Cerebellar nuclear complex (tissue), 1 donor: ENCODE measurements around the gene STRN3.
"Not testable (repeated sequence)": the region's sequence is repeated elsewhere in the genome, so short reads cannot be mapped to it uniquely, and the experiment has no call there.

Source experiments
- DNase-seq, 2 experiments: peaks; one replicate each; lab custom pipeline; 2025; lab: John Stamatoyannopoulos, UW

Gene STRN3

DNA sequence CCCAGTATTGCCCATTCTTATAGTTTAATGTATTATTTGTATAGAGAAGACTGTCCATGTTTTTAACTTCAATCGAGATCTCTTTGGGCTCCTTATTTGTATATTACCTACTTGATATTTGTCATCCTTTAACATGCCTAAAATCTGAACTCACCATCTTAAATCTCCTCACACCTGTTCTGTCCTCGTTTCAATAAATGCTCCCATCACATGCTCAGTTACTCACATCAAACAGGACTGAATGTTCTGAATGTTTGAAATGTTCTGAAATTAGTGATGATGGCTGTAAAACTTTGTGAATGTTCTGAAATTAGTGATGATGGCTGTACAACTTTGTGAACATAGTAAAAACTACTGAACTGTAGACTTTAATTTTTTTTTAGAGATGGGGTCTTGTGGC is 117.4 kb downstream of the STRN3 start:
- no peak for DNase-seq

DNA sequence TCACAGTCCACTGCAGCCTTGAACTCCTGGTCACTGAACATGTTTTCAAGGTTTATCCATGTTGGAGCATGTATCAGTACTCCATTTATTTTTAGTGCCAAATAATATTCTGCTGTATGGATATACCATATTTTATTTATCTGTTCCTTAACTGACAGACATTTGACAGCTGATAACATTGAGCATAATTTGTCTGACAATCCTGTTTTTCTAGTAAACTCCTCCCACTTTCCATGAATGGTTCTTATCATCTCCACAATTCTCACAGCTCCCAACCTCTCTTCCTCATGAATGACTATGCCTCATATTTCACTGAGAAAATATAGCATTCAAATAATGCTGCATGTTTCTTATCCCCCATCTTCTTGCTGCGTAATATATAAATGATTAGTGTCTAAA is 118.5 kb downstream of the STRN3 start:
- DNase-seq = no peak

DNA sequence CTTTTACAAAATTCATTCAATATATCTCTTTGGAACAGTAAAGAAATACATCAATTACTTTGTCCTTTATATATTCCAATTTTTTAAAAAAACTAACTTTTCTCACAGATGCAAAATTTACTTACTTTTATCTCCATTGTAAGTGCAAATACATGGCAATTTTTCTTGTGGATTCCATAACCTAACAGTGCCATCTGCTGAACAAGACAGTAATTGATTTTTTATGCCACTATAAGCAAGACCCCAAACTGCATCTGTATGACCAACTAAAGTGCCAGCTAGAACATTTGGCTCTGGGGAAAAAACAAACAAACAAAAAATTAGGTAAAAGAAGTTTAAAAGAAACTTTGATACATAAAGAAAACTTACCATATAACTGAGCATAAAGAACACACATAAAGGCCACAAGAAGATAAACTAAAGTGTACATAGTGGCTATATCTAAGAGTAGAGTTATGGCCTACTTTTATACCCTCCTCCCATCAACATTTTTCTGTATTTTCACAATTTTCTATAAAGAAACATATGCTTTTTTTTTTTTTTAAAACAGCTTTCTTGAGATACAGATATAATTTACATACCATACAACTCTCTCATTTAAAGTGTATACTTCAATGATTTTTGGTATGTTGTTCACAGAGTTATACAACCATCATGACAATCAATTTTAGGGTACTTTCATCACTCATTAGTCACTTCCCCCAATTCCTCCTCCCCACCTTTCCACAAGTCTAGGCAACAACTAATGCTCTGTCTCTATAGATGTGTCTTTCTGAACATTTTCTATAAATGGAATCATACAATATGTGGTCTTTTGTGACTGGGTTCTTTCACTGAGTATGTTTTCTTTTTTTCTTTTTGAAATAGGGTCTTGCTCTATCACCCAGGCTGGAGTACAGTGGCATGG is 119.2 kb downstream of the STRN3 start:
- no peak for DNase-seq

DNA sequence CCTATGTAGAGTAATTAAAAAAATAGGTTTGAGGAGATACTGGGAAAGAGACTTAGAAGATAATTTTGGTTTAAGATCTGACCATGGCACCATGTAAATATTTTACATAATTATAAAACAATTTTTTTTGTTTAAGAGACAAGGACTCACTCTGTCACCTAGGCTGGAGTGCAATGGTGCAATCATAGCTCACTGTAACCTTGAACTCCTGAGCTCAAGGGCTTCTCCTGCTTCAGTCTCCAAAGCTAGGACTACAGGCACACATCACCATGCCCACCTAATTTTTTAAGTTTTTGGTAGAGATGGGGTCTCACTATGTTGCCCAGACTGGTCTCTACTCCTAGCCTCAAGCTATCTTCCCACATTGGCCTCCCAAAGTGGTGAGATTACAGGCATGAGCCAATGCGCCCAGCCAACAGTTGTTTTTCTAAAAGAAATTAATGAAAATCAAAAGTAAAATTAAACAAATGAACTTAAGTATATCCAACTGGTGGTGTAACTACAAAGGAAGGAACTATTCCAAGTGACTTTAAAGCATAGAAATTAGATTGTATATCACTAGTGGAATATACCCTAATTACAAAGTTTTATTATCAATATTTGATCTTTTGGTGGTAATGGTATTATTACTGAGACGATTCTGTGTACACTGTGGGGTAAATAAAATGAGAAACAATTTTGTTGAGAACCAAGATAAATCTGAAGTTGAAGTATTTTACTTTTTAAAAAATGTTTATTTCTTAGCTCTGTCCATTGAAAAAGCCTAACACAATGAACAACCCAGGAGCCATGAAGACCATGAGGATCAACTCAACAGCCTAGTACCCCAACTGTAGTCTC is 122.7 kb downstream of the STRN3 start:
- DNase-seq = no peak

DNA sequence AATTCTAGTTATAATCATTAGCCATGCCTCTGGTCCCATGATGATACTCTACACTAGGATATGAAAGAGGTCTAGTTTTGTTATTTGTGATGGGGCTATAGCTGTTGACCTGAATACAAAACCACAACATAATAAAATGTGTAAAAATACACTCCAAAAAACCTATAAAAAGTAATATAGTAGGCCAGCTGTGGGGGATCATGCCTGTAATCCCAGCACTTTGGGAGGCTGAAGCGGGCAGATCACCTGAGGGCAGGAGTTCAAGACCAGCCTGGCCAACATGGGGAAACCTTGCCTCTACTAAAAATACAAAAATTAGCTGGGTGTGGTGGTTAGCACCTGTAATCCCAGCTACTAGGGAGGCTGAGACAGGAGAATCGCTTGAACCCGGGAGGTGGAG is 129.1 kb downstream of the STRN3 start:
- not testable (repeated sequence) for DNase-seq

DNA sequence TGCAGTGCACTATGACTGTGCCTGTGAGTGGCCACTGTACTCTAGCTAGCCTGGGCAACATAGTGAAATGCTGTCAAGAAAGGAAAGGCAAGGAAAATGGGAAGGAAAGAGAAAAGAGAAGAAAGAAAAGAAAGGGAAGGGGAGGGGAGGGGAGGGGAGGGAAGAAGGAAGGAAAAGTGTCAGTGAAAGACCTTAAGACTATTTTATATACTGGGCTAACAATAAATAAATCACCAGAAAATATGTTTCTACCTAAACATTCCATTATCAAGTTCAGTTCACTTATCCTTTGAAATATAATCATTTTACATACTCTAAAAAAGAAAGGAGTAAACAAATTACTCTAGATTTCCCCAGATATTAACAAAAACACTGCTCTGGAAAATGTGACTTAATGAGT is 129.7 kb downstream of the STRN3 start:
- DNase-seq = no peak

DNA sequence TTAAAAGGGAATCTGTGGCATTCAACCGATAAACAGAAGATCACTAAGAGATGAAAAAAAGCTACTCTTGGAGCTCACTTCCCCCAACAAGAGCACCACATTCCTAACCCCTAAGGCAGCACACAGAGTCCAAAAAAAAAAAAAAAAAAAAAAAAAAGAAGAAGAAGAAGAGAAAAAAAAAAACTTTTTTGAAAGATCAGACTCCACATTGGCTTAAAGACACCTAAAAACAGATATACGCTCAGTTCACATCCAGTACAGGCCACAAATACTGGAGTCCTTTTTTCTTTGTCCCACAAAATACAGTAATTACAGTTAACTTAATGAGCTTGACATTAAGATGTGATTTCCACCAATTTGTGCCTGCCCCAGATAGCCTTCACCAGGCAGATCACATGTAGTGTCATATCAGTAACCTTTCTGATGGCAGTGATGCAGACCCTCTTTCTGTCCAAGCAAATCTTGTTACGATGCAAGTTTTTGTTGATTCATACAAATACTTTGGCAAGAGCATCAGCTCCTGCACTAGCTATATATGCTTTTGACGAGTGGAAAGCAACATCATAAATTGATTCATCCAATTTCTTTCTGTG is 131.2 kb downstream of the STRN3 start:
- DNase-seq = no peak

DNA sequence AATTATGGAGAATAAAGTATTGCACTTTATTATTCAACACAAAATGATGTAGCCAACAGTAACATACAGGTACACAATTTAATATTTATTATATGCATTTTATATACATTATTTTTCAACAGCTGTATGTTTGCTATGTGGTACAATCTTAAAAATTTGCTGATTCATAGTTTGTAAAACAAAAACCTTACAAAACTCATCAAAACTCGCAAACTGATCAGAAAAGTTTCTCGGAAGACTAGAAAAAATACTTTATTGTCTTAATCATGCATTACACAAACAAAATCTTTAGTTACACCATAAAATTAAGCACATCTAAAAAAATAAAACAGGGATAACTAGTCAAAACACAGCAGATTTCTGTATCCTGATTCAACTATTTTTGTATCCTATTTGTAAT is 132.4 kb downstream of the STRN3 start:
- DNase-seq = no peak

DNA sequence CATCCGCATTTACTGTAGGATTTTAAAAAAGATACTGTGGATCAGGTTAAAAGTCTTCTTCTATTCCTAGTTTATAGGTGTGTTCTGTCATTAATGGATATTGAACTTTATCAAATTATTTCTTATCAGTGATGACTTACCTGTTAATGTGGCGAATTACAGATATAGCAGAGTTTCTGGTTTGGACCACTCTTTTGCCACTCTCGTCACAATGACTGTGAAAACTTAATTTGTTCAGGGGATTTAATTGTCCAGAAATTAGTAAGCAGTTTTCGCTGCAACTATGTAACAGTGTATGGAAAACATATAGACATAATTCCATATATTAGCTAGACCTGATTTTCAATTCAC is 137.0 kb downstream of the STRN3 start:
- DNase-seq = no peak

DNA sequence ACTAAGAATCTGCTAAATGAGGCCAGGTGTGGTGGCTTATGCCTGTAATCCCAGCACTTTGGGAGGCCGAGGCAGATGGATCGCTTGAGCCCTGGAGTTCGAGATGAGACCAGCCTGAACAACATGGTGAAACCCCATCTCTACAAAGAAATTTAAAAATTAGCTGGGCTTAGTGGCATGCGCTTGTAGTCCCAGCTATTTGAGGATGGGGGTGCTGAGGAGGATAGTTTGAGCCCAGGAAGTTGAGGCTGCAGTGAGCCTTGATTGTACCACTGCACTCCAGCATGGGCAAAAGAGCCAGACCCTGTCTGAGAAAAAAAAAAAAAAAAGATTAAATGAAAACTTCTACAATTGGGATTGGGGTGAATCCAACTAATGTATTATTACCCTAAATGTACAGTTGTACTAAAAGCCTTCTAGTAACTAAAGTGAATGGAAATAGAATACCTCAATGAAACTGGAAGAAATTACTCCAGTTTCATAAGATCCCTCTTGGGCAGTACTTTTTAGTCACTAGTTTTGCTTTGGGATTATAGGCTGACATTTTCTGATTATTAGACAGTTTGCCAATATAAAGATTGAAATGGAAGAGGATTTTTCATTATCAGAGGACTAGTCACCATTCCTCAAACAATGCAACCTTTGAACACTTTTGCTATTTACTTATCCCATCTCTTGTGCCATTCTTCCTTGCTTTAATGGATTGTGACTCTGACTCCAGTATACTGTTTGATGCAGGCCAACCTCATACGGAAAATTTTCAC is 137.5 kb downstream of the STRN3 start:
- DNase-seq = no peak

DNA sequence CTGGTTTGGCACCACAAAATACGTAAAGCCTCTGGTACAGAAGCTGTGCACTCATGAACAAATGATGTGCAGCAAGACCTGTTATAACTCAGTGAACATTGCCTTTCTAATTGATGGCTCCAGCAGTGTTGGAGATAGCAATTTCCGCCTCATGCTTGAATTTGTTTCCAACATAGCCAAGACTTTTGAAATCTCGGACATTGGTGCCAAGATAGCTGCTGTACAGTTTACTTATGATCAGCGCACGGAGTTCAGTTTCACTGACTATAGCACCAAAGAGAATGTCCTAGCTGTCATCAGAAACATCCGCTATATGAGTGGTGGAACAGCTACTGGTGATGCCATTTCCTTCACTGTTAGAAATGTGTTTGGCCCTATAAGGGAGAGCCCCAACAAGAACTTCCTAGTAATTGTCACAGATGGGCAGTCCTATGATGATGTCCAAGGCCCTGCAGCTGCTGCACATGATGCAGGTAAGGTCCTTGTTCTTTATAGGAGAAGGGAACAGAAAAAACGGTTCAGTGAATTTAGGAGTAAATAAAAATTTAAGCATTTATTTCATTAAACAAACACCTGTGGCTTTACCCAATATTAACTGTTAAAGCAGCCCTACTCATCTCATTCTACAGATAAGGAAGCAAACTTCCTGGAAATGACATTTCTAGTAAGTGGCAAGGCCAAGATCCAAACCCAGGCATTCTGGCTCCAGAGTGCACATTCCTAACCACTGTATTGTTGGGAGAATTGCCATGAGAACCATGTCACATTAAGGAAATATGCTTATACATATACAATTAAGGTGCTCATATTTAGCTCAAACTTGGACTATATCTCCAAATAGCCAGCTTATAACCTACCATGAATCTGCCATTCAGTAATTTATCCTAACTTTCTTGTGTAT is 140.1 kb downstream of the STRN3 start:
- DNase-seq = no peak

DNA sequence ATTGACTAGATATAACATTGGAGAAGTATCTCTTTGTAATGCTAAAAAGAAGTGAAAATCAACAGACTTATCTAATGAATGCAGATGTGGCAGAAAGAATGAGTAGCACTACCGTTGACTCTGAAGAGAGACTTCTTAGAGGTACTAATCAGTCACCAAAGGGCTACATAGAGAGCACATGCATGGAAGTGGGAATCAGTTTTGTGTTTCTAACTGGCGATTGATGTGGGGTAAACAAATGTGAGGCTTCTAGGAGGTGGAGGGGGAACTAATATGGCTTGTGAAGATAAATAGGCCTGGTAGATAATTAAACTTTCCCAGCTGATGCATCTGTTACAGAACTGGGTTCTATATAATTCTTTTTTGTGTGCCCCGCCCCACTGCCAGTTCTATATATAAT is 141.3 kb downstream of the STRN3 start:
- DNase-seq = no peak

DNA sequence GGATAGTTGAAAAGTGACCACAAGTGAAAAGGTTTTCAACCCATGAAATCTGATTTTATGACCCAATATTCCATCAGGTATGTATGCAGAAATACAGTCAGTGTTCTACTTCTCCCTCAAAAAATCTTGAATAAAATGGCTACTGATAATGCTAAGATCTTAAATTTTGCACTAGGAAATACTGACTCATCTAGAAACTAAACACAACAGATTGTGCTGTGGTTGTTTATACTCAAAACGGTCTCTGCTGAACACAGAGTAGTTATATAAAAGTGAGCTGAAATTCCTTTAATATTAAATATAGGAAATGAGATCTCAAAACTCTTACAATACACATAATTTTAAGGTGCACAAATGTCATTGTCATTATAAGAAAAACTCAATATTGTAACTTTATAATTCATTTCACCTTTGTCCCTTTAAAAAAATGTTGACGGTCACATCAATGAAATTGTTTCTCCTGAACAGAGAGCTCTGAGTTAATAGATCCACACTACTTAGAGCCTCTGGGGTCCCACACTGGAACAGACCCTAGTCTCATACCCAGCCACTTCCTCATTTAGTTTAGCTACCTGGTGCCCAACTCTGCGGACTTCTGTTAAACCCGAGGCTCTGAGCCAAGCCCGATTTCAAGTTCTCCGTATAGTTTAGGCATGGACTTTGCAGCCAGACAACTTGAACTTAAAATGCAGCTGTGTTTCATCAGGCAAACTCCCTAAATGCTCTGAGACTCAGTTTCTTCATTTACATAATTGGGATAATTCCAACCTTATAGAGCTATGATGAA is 142.5 kb downstream of the STRN3 start:
- no peak for DNase-seq

DNA sequence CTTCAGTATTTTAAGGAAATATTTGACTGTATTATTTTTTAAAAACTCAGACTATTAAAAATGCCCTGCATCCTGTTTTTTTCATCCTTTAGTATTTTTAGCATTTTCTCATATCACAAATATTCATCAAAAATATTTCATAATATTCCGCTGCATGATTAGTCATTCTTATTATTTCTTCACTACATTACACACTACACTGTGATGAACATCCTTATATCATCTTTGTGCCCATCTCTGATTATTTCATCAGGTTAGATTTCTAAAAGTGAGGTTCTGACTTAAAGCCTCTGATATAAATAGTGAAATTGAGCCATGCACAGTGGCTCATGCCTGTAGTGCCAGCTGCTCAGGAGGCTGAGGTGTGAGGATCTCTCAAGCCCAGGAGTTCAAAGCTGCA is 143.7 kb downstream of the STRN3 start:
- no peak for DNase-seq

DNA sequence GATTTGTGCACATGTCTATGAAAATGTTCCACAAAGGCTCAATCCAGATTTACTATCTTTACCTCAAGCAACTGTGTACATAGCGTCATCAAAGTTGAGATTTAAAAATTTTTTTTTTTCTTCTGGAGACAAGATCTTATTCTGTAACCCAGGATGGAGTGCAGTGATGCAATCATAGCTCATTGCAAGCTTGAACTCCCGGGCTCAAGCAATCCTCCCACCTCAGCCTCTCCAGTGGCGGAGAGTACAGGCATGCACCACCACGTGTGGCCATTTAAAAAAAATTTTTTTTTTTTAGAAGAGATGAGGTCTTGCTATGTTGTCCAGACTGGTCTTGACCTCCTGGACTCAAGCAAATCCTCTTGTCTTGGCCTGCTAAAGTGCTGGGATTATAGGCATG is 149.5 kb downstream of the STRN3 start:
- DNase-seq = no peak

DNA sequence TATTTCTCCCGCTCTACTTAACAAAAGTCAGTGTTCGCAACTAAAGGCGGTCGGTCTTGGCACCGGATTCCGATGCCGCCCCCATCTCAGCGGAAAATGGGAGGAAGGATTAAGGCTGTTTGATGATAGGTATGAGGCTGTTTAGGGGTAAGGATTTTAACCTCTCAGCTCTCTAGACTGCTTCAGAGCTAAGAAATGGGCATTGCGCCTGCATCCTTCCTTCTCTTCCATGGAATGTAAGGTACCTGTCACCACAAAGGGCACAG is 150.5 kb downstream of the STRN3 start:
- no peak for DNase-seq

DNA sequence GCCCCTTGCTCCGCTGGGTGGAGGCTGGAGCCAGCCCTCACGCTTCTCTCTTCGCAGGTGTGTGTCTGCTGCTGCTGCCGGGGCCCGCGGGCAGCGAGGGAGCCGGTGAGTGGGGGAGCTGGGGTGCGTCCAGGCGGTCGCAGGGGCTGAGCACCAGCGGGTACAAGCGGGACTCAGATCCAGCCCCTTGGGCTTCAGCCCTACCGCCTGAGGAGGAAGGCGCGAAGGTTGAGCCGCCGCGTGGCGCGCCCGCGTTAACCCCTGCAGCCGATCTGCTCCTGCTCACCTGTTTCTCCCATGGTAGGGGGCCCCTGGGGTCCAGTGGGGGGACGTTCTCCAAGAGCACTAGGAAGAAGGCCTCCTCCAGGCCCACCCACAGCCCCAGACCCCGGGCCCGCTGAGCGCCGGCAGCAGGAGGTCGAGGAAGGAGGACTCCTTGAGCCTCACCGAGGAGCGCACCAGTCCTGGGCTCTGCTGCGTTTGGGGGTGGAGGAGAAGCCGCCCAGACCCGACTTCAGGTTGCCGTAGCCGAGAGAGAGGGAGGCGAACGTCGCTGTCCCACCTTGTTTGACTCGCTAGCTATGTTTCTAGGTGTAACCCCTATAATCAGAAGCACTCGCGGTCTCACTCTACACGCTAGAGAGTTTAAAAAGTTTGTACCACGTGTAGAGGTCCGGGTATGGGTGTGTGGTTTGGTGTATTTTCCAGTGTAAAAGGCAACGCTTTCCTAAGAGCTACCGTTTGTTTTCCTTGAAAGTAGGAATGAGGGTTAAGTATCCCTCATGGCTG is 151.0 kb downstream of the STRN3 start:
- DNase-seq = no peak

DNA sequence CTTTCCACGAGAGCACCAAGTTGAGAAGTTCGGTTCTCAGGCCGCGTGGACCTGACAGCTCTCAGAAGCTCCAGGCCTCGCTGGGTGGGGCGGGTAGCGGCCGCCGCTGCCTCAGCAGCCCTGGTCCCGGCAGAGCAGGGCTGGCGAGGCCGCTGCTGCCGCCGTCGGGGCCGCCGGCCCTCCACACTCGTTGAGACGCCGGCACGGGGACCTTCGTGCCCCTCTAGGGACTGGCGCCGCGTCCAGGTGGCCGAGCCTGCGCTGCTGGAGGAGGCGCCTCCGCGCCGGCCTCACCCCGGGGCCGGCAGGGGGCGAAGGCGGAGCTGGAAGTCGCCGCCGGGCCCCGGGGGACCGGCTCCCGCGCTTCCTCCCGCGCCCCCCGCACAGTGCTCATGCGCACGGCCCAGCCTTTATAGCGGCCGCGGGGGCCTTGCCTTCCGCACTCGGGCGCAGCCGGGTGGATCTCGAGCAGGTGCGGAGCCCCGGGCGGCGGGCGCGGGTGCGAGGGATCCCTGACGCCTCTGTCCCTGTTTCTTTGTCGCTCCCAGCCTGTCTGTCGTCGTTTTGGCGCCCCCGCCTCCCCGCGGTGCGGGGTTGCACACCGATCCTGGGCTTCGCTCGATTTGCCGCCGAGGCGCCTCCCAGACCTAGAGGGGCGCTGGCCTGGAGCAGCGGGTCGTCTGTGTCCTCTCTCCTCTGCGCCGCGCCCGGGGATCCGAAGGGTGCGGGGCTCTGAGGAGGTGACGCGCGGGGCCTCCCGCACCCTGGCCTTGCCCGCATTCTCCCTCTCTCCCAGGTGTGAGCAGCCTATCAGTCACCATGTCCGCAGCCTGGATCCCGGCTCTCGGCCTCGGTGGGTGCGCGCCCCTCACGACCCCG is 151.8 kb downstream of the STRN3 start, which contains the start of gene COCH:
COCH (plus strand) TSS at position 440 of the 879 bp plus-strand sequence; CDS start at position 820, 380 bp downstream.
- DNase-seq = no peak
